ENCODE results near the gene CNNM4.

The CNNM4 gene

DNA sequence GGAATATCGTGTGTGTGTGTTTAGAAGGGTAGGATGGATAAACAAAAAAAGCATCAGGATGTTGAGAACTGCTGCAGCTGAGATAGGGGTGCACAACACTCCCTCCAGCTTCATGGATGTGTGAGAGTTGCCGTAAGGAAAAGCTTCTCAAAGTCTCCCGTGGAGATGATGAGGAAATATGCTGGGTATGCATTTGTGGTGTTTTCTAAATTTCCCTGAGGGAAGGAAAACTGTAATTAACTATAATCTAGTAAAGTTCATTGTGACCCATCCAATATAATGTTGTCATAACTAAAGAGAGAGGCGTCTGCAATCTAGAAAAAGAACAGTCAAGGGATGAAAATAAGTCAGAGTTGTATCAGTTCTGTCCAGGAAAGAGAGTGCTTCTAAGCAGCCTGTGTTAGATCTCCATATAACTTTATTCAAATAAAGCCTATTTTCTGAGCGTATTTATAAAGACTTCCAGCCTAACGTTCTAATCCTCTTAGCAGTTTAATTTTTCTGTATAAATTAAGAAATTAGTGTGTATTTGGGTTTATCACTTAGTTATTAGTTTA is 13.6 kb upstream of the CNNM4 start:
- Histone ChIP-seq H3K36me3 (ENCODE audit: insufficient read depth, insufficient read length, low read length) (no peaks in the 10 kb centered on the region), H3K27me3 (ENCODE audit: insufficient read depth, insufficient read length) (no peaks in the 10 kb centered on the region), H3K4me3 (ENCODE audit: insufficient read length, low read depth) (no peak overlapping the region), H3K4me1 (ENCODE audit: insufficient read depth, insufficient read length) (no peaks in the 10 kb centered on the region), H3K9ac (ENCODE audit: insufficient read length, low read depth) (no peak overlapping the region), H3K9me3 (ENCODE audit: insufficient read depth, low read length) (no peaks in the 10 kb centered on the region)
- TF ChIP-seq SUZ12 (IDR thresholded peaks at IDR 0.05; ENCODE audit: extremely low read depth, insufficient read depth, insufficient read length) (no peak), ZNF274 (IDR thresholded peaks at IDR 0.05; ENCODE audit: low read depth, low read length) (no peak)
- DNase-seq (ENCODE audit: low read depth, low spot score), result no peak

GRCh38 chr2:96751800-96752199 is 8.9 kb upstream of the CNNM4 start:
- Histone ChIP-seq H3K4me1 (ENCODE audit: insufficient read depth, insufficient read length) (no peaks in the 10 kb centered on the region), H3K4me3 (ENCODE audit: insufficient read length, low read depth) (no peak overlapping the region), H3K9ac (ENCODE audit: insufficient read length, low read depth) (no peak overlapping the region)

GRCh38 chr2:96753661-96754282 is 6.9 kb upstream of the CNNM4 start:
- H3K9me3 ChIP-seq (ENCODE audit: insufficient read depth, low read length), result no peaks in the 10 kb centered on the region
- no peak for DNase-seq (ENCODE audit: low read depth, low spot score)
- no peaks in the 10 kb centered on the region for H3K36me3 ChIP-seq (ENCODE audit: insufficient read depth, insufficient read length, low read length)
- no peaks in the 10 kb centered on the region for H3K4me1 ChIP-seq (ENCODE audit: insufficient read depth, insufficient read length)
- no peak overlapping the region for H3K9ac ChIP-seq (ENCODE audit: insufficient read length, low read depth)
- no peak for TF ChIP-seq YY1 (IDR thresholded peaks at IDR 0.05; ENCODE audit: insufficient read depth, insufficient read length)
- TF ChIP-seq SUZ12 (IDR thresholded peaks at IDR 0.05; ENCODE audit: extremely low read depth, insufficient read depth, insufficient read length), result no peak
- TF ChIP-seq ZNF274 (IDR thresholded peaks at IDR 0.05; ENCODE audit: low read depth, low read length), result no peak
- H3K4me3 ChIP-seq (ENCODE audit: insufficient read length, low read depth), result no peak overlapping the region
- no peaks in the 10 kb centered on the region for H3K27me3 ChIP-seq (ENCODE audit: insufficient read depth, insufficient read length)

More at GRCh38 chr2:96751800-96752199, 8.9 kb upstream of the CNNM4 start:
- Histone ChIP-seq H3K36me3 (ENCODE audit: insufficient read depth, insufficient read length, low read length) (no peaks in the 10 kb centered on the region), H3K9me3 (ENCODE audit: insufficient read depth, low read length) (no peaks in the 10 kb centered on the region), H3K27me3 (ENCODE audit: insufficient read depth, insufficient read length) (no peaks in the 10 kb centered on the region)
- no peak for TF ChIP-seq SUZ12 (IDR thresholded peaks at IDR 0.05; ENCODE audit: extremely low read depth, insufficient read depth, insufficient read length)
- TF ChIP-seq ZNF274 (IDR thresholded peaks at IDR 0.05; ENCODE audit: low read depth, low read length), result no peak
- TF ChIP-seq YY1 (IDR thresholded peaks at IDR 0.05; ENCODE audit: insufficient read depth, insufficient read length), result no peak
- no peak for DNase-seq (ENCODE audit: low read depth, low spot score)

- H3K27me3 ChIP-seq (ENCODE audit: insufficient read depth, insufficient read length), result no peaks in the 10 kb centered on the region
- H3K36me3 ChIP-seq (ENCODE audit: insufficient read depth, insufficient read length, low read length), result no peaks in the 10 kb centered on the region
- TF ChIP-seq ZNF274 (IDR thresholded peaks at IDR 0.05; ENCODE audit: low read depth, low read length) (no peak), SUZ12 (IDR thresholded peaks at IDR 0.05; ENCODE audit: extremely low read depth, insufficient read depth, insufficient read length) (no peak)
- H3K4me3 ChIP-seq (ENCODE audit: insufficient read length, low read depth), result no peak overlapping the region
- no peaks in the 10 kb centered on the region for H3K4me1 ChIP-seq (ENCODE audit: insufficient read depth, insufficient read length)
- no peaks in the 10 kb centered on the region for H3K9me3 ChIP-seq (ENCODE audit: insufficient read depth, low read length)
- no peak for DNase-seq (ENCODE audit: low read depth, low spot score)
- H3K9ac ChIP-seq (ENCODE audit: insufficient read length, low read depth), result no peak overlapping the region
Measured at GRCh38 chr2:96754317-96754716, 6.4 kb upstream of the CNNM4 start.

DNA sequence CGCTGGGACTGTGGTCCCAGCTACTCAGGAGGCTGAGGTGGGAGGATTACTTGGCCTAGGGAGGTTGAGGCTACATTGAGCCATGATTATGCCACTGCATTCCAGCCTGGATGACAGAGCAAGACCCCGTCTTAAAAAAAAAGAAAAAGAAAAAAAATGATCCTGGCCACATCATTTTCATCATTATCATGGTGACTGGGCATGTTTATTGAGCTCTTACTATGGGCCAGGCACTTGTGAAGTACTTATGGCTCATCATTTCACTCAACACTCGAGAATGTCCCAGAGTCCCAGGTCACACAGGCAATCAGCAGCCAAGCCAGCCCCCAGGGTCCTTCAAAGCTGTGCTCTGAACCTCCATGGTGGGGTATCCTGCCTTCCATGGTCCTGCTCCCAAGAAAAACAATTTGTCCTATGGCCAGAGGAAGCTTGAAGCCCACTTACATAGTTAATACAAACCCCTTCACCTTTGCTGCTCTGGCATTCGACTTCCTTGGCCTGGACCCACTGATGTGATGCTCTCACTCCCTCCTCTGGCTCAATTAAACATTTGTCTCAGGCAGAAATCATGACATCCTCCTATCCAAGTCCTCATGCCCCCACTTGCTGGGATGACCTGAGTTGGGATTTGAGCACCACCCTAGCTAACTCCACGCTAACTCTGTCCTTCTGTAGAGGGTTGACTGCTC is 3.8 kb upstream of the CNNM4 start:
- Histone ChIP-seq H3K36me3 (ENCODE audit: insufficient read depth, insufficient read length, low read length) (no peaks in the 10 kb centered on the region), H3K4me1 (ENCODE audit: insufficient read depth, insufficient read length) (no peaks in the 10 kb centered on the region), H3K9ac (ENCODE audit: insufficient read length, low read depth) (no peak overlapping the region), H3K9me3 (ENCODE audit: insufficient read depth, low read length) (no peaks in the 10 kb centered on the region), H3K4me3 (ENCODE audit: insufficient read length, low read depth) (no peak overlapping the region), H3K27me3 (ENCODE audit: insufficient read depth, insufficient read length) (no peaks in the 10 kb centered on the region)
- DNase-seq (ENCODE audit: low read depth, low spot score), result no peak
- TF ChIP-seq SUZ12 (IDR thresholded peaks at IDR 0.05; ENCODE audit: extremely low read depth, insufficient read depth, insufficient read length), result no peak
- no peak for TF ChIP-seq YY1 (IDR thresholded peaks at IDR 0.05; ENCODE audit: insufficient read depth, insufficient read length)
- TF ChIP-seq ZNF274 (IDR thresholded peaks at IDR 0.05; ENCODE audit: low read depth, low read length), result no peak

GRCh38 chr2:96757477-96757860 is 3.2 kb upstream of the CNNM4 start:
- H3K36me3 ChIP-seq (ENCODE audit: insufficient read depth, insufficient read length, low read length), result no peaks in the 10 kb centered on the region
- no peaks in the 10 kb centered on the region for H3K4me1 ChIP-seq (ENCODE audit: insufficient read depth, insufficient read length)
- TF ChIP-seq SUZ12 (IDR thresholded peaks at IDR 0.05; ENCODE audit: extremely low read depth, insufficient read depth, insufficient read length) (no peak), ZNF274 (IDR thresholded peaks at IDR 0.05; ENCODE audit: low read depth, low read length) (no peak), YY1 (IDR thresholded peaks at IDR 0.05; ENCODE audit: insufficient read depth, insufficient read length) (no peak)
- H3K27me3 ChIP-seq (ENCODE audit: insufficient read depth, insufficient read length), result no peaks in the 10 kb centered on the region
- H3K9ac ChIP-seq (ENCODE audit: insufficient read length, low read depth), result no peak overlapping the region
- H3K4me3 ChIP-seq (ENCODE audit: insufficient read length, low read depth), result no peak overlapping the region
- DNase-seq (ENCODE audit: low read depth, low spot score), result no peak
- H3K9me3 ChIP-seq (ENCODE audit: insufficient read depth, low read length), result no peaks in the 10 kb centered on the region

DNA sequence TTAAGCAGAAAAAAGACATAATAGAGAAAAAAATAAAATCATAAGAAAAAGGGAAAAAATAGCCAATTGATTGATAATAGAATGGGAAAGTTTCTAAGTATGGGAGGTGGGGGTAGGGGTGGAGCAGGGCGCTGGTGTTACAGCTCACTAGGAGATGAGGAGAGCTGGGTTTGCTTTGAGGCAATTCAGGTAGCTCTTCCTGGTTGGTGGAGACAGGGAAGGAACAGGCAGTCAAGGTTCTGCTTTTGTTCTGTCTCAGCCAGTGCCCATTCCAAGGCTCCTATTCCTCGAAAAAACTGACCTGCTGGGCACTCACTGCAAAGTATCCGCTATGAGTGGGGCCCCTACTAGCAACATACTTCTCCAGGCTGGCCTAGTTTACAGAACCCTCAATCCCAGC is 1.7 kb upstream of the CNNM4 start:
- no peak for TF ChIP-seq ZNF274 (IDR thresholded peaks at IDR 0.05; ENCODE audit: low read depth, low read length)
- no peak for TF ChIP-seq YY1 (IDR thresholded peaks at IDR 0.05; ENCODE audit: insufficient read depth, insufficient read length)
- TF ChIP-seq SUZ12 (IDR thresholded peaks at IDR 0.05; ENCODE audit: extremely low read depth, insufficient read depth, insufficient read length), result no peak
- Histone ChIP-seq H3K36me3 (ENCODE audit: insufficient read depth, insufficient read length, low read length) (no peaks in the 10 kb centered on the region), H3K27me3 (ENCODE audit: insufficient read depth, insufficient read length) (no peaks in the 10 kb centered on the region), H3K9me3 (ENCODE audit: insufficient read depth, low read length) (no peaks in the 10 kb centered on the region), H3K4me1 (ENCODE audit: insufficient read depth, insufficient read length) (peaks cover 2% of the 10 kb centered on the region), H3K4me3 (ENCODE audit: insufficient read length, low read depth) (no peak overlapping the region), H3K9ac (ENCODE audit: insufficient read length, low read depth) (no peak overlapping the region)
- DNase-seq (ENCODE audit: low read depth, low spot score), result no peak

Measured in NT2/D1 (cell line).